Stimulated activated CD8-positive, alpha-beta memory T cell treated with anti-CD3 and anti-CD28 coated beads, Interleukin-12 subunit alpha, Interleukin-12 subunit beta, amount 100 ng/mL, for 4 hours (primary cell): Measurements from ENCODE around the gene LEFTY2.
A peak's percentile ranks its signal among the peaks of the same experiment; 100 is the strongest.
"Not testable (repeated sequence)": the region's sequence is repeated elsewhere in the genome, so short reads cannot be mapped to it uniquely, and the experiment has no call there.

Experiments
- DNase-seq: peaks from one replicate; pipeline ENCODE4 v3.0.0-alpha.2; 2020; ENCODE audit warnings: low read depth

Gene LEFTY2

DNA sequence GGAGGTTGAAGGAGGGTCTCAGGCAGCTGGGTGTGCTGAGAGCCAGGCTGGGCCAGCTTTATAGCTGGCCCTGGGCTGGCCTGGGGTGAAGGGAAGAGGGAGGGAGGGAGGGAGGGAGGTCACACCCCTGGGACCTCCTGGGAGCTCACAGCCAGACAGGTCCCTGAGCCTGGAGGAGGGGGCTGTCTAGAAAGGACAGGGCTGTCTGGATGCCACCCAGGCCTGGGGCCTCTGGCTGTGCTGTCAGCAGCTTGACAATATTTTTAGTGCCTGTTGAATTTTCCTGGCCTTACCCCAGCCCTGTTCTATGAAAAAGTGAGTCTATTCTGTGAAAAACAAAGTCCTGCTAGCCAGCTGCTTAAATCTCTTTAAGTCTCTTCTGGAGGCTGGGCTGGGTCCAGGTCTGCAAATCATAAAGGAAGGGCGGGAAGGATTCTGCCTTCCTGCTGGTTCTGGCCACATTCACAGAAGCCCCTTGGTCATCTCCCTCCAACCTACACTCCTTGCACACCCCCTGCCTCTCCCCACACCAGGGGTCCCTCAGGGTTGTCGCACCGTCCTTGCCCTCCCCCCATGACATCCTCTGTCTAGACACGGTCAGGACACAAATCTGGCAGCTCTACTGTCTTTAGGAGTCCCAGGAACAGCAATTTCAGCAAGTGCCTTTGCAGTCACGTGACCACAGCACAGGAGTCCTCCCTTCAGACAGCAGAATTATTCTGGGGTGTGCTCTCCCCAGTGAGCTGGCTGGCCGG, at the start of gene LEFTY2:
Gene LEFTY2, minus strand, starts transcription at position 34 of the 755 bp plus-strand sequence. CDS start 80 bp downstream, outside the sequence.
- no peak for DNase-seq

DNA sequence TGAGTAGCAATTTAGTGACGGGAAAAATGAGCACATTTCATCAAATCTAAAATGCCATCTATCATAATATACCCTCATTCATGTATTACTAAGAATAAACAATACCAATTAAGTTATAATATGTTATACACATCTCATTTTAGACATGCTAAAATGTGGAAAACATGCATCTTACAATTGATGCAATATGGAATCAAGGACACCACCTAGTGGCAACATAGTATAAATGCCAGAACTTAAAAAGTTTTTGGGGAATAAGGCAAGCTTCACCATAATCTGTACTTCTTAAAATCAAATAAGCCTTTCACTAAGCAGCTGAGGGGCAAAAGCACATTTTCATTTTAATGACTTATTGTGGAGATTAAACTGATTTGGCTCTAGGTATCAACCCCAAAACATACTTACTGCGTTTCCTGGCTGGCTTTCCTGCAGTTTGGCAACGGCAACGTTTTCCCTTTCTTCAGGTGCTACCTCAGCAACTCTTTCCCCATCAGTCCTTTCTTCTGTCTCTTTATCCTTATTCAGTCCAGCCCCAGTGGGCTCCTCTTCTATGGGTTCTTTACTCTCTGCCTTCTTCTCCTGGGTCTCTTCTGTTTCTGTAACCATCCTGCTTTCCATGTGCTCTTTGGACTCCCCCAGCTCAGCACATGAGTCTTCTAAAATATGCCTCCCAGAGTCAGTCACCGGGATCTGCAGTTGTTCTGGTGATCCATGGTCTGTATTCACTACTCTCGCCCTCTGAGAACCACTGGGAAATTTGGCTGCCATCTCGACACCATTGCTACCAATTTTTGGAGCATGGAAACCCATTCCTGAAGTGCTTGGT, 46.7 kb upstream of the LEFTY2 start:
- no peak for DNase-seq

- no peak for DNase-seq
Observed at GRCh38 chr1:225981714-225982113, 40.7 kb upstream of the LEFTY2 start.

DNA sequence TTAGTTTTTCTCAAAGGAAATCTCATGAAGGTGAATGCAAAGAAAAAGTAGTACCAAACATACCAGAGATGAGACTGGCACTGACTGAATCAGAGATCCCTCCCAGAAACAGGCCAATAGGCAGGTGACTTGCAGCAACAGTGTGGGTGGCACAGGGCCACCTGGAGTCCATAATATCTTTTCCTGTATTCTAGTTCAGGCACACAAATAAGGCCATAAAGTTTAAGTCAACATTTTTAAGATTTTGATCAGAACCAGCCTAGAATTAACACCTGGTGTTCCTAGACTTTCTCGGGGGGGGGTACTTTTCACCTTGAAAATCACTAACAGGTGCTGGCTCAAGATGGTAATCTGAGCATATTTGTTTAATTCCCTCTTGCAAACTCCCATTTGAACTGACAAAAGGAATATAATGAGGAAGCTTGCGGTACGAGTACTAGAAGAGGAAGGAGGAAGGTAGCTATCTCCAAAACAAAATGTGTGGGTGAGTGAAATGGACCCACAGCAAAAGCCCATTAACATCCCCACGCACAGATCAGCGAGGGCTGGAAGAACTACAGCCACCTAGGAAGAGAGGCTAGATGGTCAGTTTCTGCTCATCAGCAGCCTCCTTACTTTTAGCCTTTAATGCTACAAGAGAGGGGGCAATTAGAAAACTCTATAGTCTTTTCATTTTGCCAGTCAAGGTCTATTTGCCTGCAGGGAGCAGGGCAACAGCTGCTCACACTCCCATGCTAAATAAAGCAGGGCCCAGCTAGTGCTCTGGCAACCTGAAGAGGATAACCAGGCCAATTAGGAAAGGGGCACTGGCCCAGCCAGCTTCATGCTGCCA, 39.2 kb upstream of the LEFTY2 start:
- DNase-seq: no peak

DNA sequence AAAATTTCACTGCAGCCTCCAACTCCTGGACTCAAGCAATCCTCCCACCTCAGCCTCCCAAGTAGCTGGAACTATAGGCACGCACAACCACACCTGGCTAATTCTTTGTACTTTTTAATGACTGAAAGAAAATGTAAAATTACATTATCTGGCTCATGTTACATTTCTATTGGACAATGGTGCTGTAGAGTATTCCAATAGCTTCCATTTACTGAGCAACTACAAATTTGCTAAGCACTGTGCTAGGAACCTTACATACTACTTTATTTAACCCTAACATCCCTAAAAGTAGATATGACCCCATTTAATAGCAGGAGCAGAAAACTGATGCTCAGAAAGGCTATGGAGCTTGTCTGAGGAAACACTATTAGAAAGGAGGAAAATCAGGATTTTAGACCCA, 38.4 kb upstream of the LEFTY2 start:
- DNase-seq: no peak

DNA sequence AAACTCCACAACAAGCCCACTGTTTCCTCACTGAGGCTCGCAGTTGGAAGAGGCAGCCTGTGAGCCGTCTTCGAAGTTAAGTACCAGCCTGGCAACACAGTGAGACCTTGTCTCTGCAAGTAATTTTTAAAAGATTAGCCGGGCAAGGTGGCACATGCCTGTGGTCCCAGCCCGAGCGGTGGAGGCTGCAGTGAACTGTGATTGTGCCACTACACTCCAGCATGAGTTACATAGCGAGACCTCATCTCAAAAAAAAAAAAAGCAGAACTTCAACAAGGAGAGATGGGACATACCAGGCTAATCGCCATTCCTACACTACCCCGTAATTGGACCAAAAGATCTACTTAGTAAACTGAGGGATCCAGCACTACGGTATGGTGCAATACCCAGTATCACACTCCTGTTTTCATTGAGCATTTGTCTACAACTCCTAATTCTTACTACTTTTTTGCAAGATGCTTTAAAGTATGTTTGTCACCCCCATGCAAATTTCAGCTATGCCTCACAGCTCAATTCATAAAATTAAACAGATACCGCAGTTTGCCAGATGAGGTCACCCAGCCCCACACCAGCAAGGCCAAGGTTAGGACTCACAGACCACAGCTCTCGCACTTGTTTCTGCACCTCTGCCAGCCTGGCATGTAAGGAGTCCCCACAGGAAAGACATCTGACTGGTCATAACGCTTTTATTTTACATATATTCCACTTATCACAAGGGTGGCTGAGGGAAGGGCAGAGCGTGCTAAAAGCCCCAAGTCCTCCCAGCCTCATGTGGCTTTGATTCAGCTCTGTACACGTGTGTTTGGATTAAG, 37.1 kb upstream of the LEFTY2 start:
- DNase-seq: peak; percentile 10

DNA sequence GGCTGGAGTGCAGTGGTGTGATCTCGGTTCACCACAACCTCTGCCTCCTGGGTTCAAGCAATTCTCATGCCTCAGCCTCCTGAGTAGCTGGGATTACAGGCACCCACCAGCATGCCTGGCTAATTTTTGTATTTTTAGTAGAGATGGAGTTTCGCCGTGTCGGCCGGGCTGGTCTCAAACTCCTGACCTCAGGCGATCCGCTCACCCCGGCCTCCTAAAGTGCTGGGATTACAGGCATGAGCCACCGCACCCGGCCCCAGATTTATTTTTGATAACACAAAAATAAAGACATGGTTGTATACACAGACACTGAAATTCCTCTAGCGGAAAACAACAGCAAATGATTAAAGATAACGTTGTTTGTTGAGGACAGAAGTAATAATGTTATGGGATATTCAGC, 34.1 kb upstream of the LEFTY2 start:
- not testable (repeated sequence) for DNase-seq

DNA sequence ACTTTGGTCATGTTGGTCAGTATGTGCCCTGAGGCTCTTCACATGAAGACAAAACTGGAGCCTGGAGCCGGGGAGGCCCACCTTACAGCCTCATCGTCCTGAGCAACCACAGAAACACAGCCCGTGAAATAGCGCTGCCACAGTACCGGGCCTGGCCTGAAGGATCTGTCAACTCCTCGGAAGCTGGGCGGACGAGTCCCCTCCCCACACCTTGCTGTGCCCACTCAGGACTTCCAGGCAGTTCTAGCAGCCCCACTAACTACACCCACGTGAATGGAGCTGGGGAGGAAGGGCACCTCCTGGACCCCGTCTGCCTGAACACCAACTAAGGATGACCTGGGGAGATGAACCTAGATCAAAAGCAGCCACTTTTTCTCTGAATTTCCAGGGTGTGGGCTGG, 33.4 kb upstream of the LEFTY2 start:
- no peak for DNase-seq

DNA sequence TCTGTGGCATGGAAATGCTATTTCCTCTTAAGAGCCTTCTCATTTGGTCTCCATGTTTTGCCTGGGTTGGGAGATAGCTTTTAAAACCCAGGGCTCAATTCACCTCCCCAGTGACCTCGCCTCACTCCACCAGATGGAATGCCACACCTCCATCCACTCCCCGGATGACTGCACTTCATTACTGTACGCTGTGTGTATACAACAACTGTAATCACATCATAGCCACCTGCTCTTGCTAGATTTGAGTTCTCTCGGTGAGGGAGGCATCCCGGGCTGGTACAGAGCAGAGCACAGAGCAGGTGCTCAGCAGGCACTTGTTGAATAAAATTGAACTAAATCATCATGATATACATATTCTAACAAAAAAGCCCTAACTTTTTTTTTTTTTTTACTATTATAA, 32.1 kb upstream of the LEFTY2 start:
- DNase-seq: no peak

GRCh38 chr1:225972344-225973152, 31.5 kb upstream of the LEFTY2 start:
- no peak for DNase-seq

DNA sequence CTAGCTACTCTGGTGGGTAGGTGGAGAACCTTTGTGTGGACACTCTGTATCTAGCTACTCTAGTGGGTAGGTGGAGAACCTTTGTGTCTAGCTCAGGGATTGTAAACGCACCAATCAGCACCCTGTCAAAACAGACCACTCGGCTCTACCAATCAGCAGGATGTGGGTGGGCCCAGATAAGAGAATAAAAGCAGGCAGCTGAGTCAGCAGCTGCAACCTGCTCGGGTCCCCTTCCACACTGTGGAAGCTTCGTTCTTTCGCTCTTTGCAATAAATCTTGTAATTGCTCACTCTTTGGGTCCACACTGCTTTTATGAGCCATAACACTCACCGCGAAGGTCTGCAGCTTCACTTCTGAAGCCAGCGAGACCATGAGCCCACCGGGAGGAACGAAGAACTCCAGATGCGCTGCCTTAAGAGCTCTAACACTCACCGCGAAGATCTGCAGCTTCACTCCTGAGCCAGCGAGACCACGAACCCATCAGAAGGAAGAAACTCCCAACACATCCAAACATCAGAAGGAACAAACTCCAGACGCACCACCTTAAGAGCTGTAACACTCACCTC, 29.7 kb upstream of the LEFTY2 start:
- not testable (repeated sequence) for DNase-seq

GRCh38 chr1:225969751-225970150, 28.7 kb upstream of the LEFTY2 start:
- DNase-seq: not testable (repeated sequence)

- no peak for DNase-seq
Observed at GRCh38 chr1:225965231-225965630, 24.2 kb upstream of the LEFTY2 start.

GRCh38 chr1:225963735-225964530, 22.9 kb upstream of the LEFTY2 start:
- no peak for DNase-seq

DNA sequence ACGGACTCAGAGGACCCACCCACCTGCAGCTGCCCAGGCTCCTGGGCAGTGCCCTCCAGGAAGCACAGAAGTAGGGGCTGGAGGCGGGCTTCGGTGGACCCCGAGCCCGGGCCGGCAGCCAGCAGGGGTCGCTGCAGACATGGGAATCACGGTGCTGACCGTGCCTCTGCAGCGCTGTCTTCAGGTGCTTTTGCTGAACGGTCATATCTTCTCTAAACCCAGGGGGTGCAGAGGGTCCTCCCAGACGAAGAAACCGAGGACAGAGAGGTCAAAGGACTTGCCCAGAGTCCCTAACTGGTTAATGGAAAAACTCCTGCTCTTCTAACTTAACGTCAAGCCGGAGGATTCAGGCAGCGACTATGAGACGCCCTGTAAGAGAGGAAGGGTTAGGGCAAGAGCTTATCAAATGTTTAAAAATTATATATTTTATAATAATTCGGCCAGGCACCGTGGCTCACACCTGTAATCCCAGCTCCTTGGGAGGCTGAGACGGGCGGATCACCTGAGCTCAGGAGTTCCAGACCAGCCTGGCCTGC, 21.5 kb upstream of the LEFTY2 start:
- DNase-seq: peak; percentile 29

- no peak for DNase-seq
Observed at GRCh38 chr1:225961659-225962439, 20.8 kb upstream of the LEFTY2 start.

DNA sequence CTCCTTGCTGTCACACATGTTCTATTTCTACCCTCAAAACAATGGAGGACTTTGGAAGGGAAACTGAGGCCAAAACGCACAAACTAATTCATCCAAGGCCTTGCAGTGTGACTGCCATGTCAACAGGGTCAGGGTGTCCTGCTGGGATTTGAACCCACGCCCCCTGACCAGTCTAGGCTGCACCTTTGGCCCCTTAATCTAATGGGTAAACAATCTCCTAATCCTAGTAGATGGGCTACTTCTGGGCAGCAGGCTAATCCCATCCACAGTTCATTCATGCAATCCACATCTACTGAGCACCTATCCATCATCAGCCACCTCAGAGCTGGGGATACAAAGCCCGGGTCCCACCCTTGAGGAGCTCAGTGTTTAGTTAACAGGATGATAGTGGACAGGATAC, 17.0 kb upstream of the LEFTY2 start:
- no peak for DNase-seq

GRCh38 chr1:225954753-225955152, 13.7 kb upstream of the LEFTY2 start:
- DNase-seq: no peak
